NB4 (cell line): ENCODE measurements around the gene ANO7.

Experiments
- DNase-seq: peaks from one replicate; pipeline ENCODE4 v3.0.0; 2010; ENCODE audit warnings: low read depth
- H3K4me3 ChIP-seq: one replicate; pipeline ENCODE4 v1.5.1; 2011; ENCODE audit warnings: mild to moderate bottlenecking, low read depth, low read length, moderate library complexity
- CTCF ChIP-seq: IDR thresholded peaks from one replicate; pipeline ENCODE4 v1.5.1; 2012; ENCODE audit warnings: low read depth, low read length
- MAX ChIP-seq: IDR thresholded peaks from 2 replicates; pipeline ENCODE4 v1.6.1; 2011; ENCODE audit warnings: low read depth, low read length
- MYC ChIP-seq: IDR thresholded peaks from 2 replicates; pipeline ENCODE4 v1.6.1; 2011; ENCODE audit warnings: low read depth, low read length
- POLR2A ChIP-seq: IDR thresholded peaks from 2 replicates; pipeline ENCODE4 v1.6.1; 2011; ENCODE audit warnings: mild to moderate bottlenecking; ENCODE audit not compliant: insufficient read length; ENCODE audit errors: extremely low read depth

Gene ANO7

GRCh38 chr2:241161646-241162281 lies 26.7 kb upstream of the ANO7 start:
- TF ChIP-seq MAX (no peak), MYC (no peak), POLR2A (no peak), CTCF (no peak)
- peak; percentile 60 for DNase-seq
- no peak overlapping the region for H3K4me3 ChIP-seq

- TF ChIP-seq MYC, result no peak
- TF ChIP-seq POLR2A, result no peak
- TF ChIP-seq MAX, result no peak
- TF ChIP-seq CTCF, result no peak
- DNase-seq, result peak; percentile 53
- no peak overlapping the region for H3K4me3 ChIP-seq
Observed at GRCh38 chr2:241163601-241164118, 24.8 kb upstream of the ANO7 start.

GRCh38 chr2:241168366-241168765 lies 20.1 kb upstream of the ANO7 start:
- no peak for DNase-seq
- no peak overlapping the region for H3K4me3 ChIP-seq
- TF ChIP-seq POLR2A (no peak), MAX (no peak), CTCF (no peak), MYC (no peak)

GRCh38 chr2:241173557-241173956 lies 14.9 kb upstream of the ANO7 start:
- no peak for TF ChIP-seq MYC
- TF ChIP-seq CTCF, result no peak
- TF ChIP-seq MAX, result no peak
- TF ChIP-seq POLR2A, result no peak
- no peak overlapping the region for H3K4me3 ChIP-seq
- no peak for DNase-seq

- TF ChIP-seq MYC, result no peak
- no peak for DNase-seq
- H3K4me3 ChIP-seq, result no peak overlapping the region
Observed at GRCh38 chr2:241177526-241178334, 10.7 kb upstream of the ANO7 start.

GRCh38 chr2:241178961-241179360 lies 9.5 kb upstream of the ANO7 start:
- H3K4me3 ChIP-seq, result no peak overlapping the region
- TF ChIP-seq CTCF (no peak), MYC (no peak), POLR2A (no peak), MAX (no peak)
- no peak for DNase-seq
